Lower leg skin (tissue), 3 donors: ENCODE results near the gene ABT1.
A peak's percentile ranks its signal among the peaks of the same experiment; 100 is the strongest.

ENCODE experiments used
- CTCF ChIP-seq, 3 donors: fragments of 450-650 bp; IDR thresholded peaks; one replicate each; pipeline ENCODE4 v1.5.1; 2016; ENCODE audit warnings: antibody characterized with exemption in 3 of 3, mild to moderate bottlenecking in 3 of 3, moderate library complexity in 2 of 3
- POLR2A ChIP-seq, 2 donors: fragments of 450-650 bp; IDR thresholded peaks; one replicate each; pipeline ENCODE4 v1.6.1; 2016 to 2017; ENCODE audit warnings: antibody characterized with exemption in 2 of 2, mild to moderate bottlenecking in 1 of 2, moderate library complexity in 1 of 2

GRCh38 chr6:26595669-26596269, 984 bp upstream of the ABT1 start:
- TF ChIP-seq CTCF (IDR thresholded peaks at IDR 0.05): peak in 1 of 3 donors; percentile 81
- TF ChIP-seq POLR2A (IDR thresholded peaks at IDR 0.05): no peak
